Measurements from ENCODE around the gene ASIC1. TPM values are rescaled to one million over a fixed set of nuclear protein-coding genes. Genes with fewer than 3 reads are reported as not detected.

The ASIC1 gene
- total RNA-seq, 1 experiment from 2014 or later, result 2.7 TPM

DNA sequence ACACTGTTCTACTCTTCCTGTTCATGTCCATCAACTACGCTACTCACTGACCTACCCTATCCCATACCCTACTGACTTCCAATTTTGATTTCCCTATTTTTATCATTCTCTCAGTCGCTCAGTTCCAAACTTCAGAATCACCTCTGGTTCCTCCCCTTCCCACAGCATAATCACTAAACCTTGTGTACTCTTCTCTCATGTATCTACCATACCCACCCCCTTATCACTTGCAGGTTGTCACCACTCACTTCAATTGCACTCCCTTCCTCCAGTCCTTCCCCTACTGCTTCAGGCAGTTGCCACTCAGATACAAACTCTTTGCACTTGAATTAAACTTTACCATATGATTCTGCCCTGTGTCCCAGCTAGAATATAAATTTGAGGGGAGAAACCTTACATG, 38.4 kb upstream of the ASIC1 start:
- TF ChIP-seq, protein P1, sequence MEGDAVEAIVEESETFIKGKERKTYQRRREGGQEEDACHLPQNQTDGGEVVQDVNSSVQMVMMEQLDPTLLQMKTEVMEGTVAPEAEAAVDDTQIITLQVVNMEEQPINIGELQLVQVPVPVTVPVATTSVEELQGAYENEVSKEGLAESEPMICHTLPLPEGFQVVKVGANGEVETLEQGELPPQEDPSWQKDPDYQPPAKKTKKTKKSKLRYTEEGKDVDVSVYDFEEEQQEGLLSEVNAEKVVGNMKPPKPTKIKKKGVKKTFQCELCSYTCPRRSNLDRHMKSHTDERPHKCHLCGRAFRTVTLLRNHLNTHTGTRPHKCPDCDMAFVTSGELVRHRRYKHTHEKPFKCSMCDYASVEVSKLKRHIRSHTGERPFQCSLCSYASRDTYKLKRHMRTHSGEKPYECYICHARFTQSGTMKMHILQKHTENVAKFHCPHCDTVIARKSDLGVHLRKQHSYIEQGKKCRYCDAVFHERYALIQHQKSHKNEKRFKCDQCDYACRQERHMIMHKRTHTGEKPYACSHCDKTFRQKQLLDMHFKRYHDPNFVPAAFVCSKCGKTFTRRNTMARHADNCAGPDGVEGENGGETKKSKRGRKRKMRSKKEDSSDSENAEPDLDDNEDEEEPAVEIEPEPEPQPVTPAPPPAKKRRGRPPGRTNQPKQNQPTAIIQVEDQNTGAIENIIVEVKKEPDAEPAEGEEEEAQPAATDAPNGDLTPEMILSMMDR (conservative IDR thresholded peaks at IDR 0.05; ENCODE audit: low read depth, low read length), result no peak
- TF ChIP-seq EZH2 (IDR thresholded peaks at IDR 0.05; ENCODE audit: borderline replicate concordance, low read depth, low read length, poor library complexity, severe bottlenecking), result no peak
- Histone ChIP-seq H3K27ac (ENCODE audit: low read depth, low read length, poor library complexity, severe bottlenecking) (no peak overlapping the region), H3K9me3 (ENCODE audit: low read depth, low read length, poor library complexity, severe bottlenecking) (no peaks in the 10 kb centered on the region), H3K4me3 (ENCODE audit: low read depth, low read length, poor library complexity, severe bottlenecking) (no peak overlapping the region), H3K36me3 (ENCODE audit: insufficient read depth, low read length, poor library complexity, severe bottlenecking) (peaks cover 39% of the 10 kb centered on the region), H3K27me3 (replicated peaks; ENCODE audit: insufficient read depth, low read depth, low read length, poor library complexity) (no peaks in the 10 kb centered on the region), H3K4me1 (ENCODE audit: insufficient read depth, low read length, poor library complexity, severe bottlenecking) (peaks cover 30% of the 10 kb centered on the region)
- no TSS peak for BruUV-seq (replicated peaks)
- no peak for DNase-seq (ENCODE audit: low spot score)
- ChIA-PET POLR2A (ENCODE audit: low non-redundant PET) (interaction anchor here (0.6 kb wide), 1 partner anchor 1359 kb away, joined by 3 read pairs; no protein-coding TSS in a partner anchor), CTCF (no interaction called here)
- intact Hi-C loops (cut with micrococcal nuclease; ENCODE audit: unreplicated experiment), result no loop called here

DNA sequence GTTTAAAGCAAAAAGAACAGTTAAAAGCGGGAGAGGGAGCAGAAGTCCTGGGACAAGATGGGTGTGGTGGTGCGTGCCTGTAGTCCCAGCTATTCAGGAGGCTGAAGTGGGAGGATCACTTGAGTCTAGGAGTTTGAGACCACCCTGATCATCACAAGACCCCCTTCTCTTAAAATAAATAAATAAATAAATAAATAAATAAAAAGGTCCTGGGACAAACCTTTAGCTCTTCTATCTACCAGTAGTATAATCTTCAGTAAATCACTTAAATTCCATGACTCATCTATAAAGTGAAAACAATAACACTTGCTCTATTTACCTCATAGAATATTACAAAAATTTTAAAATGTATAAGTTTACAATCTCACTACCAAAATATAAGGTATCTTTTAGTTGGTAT, 37.9 kb upstream of the ASIC1 start:
- H3K27ac ChIP-seq (ENCODE audit: low read depth, low read length, poor library complexity, severe bottlenecking), result no peak overlapping the region
- H3K36me3 ChIP-seq (ENCODE audit: insufficient read depth, low read length, poor library complexity, severe bottlenecking), result peaks cover 33% of the 10 kb centered on the region
- no peak for TF ChIP-seq EZH2 (IDR thresholded peaks at IDR 0.05; ENCODE audit: borderline replicate concordance, low read depth, low read length, poor library complexity, severe bottlenecking)
- TF ChIP-seq, protein P1 (conservative IDR thresholded peaks at IDR 0.05; ENCODE audit: low read depth, low read length), result no peak
- DNase-seq (ENCODE audit: low spot score), result no peak
- ChIA-PET CTCF (no interaction called here), POLR2A (ENCODE audit: low non-redundant PET) (interaction anchor here (0.6 kb wide), 1 partner anchor 1358 kb away, joined by 3 read pairs; no protein-coding TSS in a partner anchor)
- BruUV-seq (replicated peaks), result no TSS peak
- intact Hi-C loops (cut with micrococcal nuclease; ENCODE audit: unreplicated experiment), result no loop called here
- no peak overlapping the region for H3K4me3 ChIP-seq (ENCODE audit: low read depth, low read length, poor library complexity, severe bottlenecking)
- no peaks in the 10 kb centered on the region for H3K9me3 ChIP-seq (ENCODE audit: low read depth, low read length, poor library complexity, severe bottlenecking)
- no peaks in the 10 kb centered on the region for H3K27me3 ChIP-seq (replicated peaks; ENCODE audit: insufficient read depth, low read depth, low read length, poor library complexity)
- H3K4me1 ChIP-seq (ENCODE audit: insufficient read depth, low read length, poor library complexity, severe bottlenecking), result peaks cover 30% of the 10 kb centered on the region

DNA sequence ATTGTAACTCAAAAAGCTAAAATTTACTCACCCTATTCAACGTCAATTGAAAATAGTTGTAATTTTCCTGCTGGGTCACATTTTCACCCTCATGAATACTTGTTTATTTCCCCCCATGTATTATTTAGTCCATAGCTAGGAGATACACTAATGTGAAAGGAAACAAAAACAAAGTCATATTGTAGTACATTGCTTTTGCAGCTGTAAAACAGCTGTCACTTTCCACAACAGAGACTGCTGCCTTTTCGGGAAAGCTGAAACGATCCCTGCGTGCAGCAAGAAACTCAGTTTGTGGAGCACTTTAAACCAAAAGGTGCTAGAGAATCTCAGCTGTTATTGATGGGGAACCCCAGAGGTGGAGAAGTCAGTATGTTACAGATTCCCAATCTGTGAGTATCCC, 36.4 kb upstream of the ASIC1 start:
- H3K4me1 ChIP-seq (ENCODE audit: insufficient read depth, low read length, poor library complexity, severe bottlenecking), result peaks cover 30% of the 10 kb centered on the region
- BruUV-seq (replicated peaks), result no TSS peak
- peaks cover 22% of the 10 kb centered on the region for H3K36me3 ChIP-seq (ENCODE audit: insufficient read depth, low read length, poor library complexity, severe bottlenecking)
- TF ChIP-seq, protein P1 (conservative IDR thresholded peaks at IDR 0.05; ENCODE audit: low read depth, low read length), result no peak
- TF ChIP-seq EZH2 (IDR thresholded peaks at IDR 0.05; ENCODE audit: borderline replicate concordance, low read depth, low read length, poor library complexity, severe bottlenecking), result no peak
- POLR2A ChIA-PET (ENCODE audit: low non-redundant PET), result no interaction called here
- no peaks in the 10 kb centered on the region for H3K9me3 ChIP-seq (ENCODE audit: low read depth, low read length, poor library complexity, severe bottlenecking)
- H3K27ac ChIP-seq (ENCODE audit: low read depth, low read length, poor library complexity, severe bottlenecking), result peak overlapping the region; percentile 10
- DNase-seq (ENCODE audit: low spot score), result no peak
- intact Hi-C loops (cut with micrococcal nuclease; ENCODE audit: unreplicated experiment), result no loop called here
- H3K4me3 ChIP-seq (ENCODE audit: low read depth, low read length, poor library complexity, severe bottlenecking), result no peak overlapping the region
- H3K27me3 ChIP-seq (replicated peaks; ENCODE audit: insufficient read depth, low read depth, low read length, poor library complexity), result no peaks in the 10 kb centered on the region
- CTCF ChIA-PET, result interaction anchor here (0.7 to 1.1 kb wide), 2 partner anchors 35 to 54 kb away, joined by 3 read pairs; no protein-coding TSS in a partner anchor
